ENCODE measurements around the gene HOXA7.

The HOXA7 gene

GRCh38 chr7:27169658-27170425 lies 13.4 kb upstream of the HOXA7 start:
- no peak for DNase-seq

- DNase-seq = peak in 1 of 4 experiments; percentile 34
Observed at GRCh38 chr7:27168265-27168947, 11.9 kb upstream of the HOXA7 start.

- no peak for DNase-seq
Observed at GRCh38 chr7:27167916-27168264, 11.4 kb upstream of the HOXA7 start.

- no peak for DNase-seq
Observed at GRCh38 chr7:27166531-27167505, 10.3 kb upstream of the HOXA7 start.

GRCh38 chr7:27165996-27166530 lies 9.6 kb upstream of the HOXA7 start:
- DNase-seq = no peak

GRCh38 chr7:27165089-27165995 lies 8.9 kb upstream of the HOXA7 start, which contains the start of gene HOXA9:
Gene HOXA9, minus strand, starts transcription at chr7:27165537. Its CDS starts 80 bp downstream, at chr7:27165457.
- no peak for DNase-seq

GRCh38 chr7:27164367-27165088 lies 8.1 kb upstream of the HOXA7 start:
- no peak for DNase-seq

GRCh38 chr7:27164045-27164366 lies 7.5 kb upstream of the HOXA7 start:
- no peak for DNase-seq

GRCh38 chr7:27163288-27164044 lies 7.0 kb upstream of the HOXA7 start:
- DNase-seq = no peak

- no peak for DNase-seq
Observed at GRCh38 chr7:27162561-27163287, 6.2 kb upstream of the HOXA7 start.

GRCh38 chr7:27161721-27162560 lies 5.5 kb upstream of the HOXA7 start:
- DNase-seq = no peak

- no peak for DNase-seq
Observed at GRCh38 chr7:27161214-27161720, 4.8 kb upstream of the HOXA7 start.

GRCh38 chr7:27160546-27161213 lies 4.2 kb upstream of the HOXA7 start:
- peak; percentile 76 to 92 (median 80) for DNase-seq

- no peak for DNase-seq
Observed at GRCh38 chr7:27160145-27160545, 3.7 kb upstream of the HOXA7 start.

- no peak for DNase-seq
Observed at GRCh38 chr7:27159266-27160144, 3.0 kb upstream of the HOXA7 start.

- DNase-seq = no peak
Observed at GRCh38 chr7:27158436-27159265, 2.2 kb upstream of the HOXA7 start.
